GM15510 (cell line): Measurements from ENCODE around the gene SCN4B.

ENCODE experiments used
- POLR2A ChIP-seq: IDR thresholded peaks from 3 replicates; pipeline ENCODE4 v1.6.1; 2011; ENCODE audit warnings: borderline replicate concordance; ENCODE audit not compliant: insufficient read length; ENCODE audit errors: extremely low read depth

SCN4B gene

DNA sequence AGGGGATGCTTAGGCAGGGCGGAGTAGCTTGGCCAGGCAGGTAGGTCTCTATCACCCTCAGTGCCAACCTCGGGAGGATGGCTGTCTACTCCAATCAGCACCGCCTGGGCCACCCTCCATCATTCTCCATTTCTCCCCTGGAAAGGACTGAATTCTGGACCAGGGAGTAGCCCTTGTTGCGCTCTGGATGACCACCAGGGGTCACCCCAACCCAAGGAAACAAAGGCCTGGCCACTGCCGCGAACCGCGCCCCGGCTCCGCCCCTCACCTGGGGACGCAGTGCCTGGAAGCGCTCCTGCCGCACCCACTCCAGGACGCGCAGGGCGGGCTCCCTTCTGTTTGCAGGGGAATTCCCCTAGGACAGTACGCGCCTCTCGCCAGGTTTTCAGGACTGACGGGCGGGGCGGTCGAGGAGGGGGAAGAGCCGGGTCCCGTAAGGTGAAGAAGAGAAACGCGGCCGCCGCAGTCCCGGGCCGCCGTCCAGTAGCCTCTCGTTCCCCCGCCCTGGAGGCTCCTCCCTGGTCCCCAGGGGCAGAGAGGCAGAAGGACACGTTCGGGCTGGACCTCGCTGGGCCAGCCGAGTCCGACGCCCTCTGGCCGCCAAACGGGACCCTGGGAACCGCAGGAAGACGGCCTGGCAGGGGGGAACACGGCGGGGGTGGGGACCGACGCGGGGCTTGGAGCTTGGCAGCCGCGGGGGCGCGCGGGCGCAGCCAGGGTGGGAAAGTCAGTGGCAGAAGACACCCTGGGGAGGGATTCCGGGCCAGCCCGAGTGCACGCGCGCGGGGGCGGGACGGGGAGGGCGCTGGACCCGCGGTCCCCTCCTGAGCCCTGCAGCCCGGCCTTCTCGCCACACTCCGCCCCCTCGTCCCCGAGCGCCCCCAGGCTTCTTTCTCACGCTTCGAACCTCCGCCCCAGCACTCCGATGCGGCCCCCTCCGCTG is 7.1 kb downstream of the SCN4B start:
- no peak for TF ChIP-seq POLR2A

DNA sequence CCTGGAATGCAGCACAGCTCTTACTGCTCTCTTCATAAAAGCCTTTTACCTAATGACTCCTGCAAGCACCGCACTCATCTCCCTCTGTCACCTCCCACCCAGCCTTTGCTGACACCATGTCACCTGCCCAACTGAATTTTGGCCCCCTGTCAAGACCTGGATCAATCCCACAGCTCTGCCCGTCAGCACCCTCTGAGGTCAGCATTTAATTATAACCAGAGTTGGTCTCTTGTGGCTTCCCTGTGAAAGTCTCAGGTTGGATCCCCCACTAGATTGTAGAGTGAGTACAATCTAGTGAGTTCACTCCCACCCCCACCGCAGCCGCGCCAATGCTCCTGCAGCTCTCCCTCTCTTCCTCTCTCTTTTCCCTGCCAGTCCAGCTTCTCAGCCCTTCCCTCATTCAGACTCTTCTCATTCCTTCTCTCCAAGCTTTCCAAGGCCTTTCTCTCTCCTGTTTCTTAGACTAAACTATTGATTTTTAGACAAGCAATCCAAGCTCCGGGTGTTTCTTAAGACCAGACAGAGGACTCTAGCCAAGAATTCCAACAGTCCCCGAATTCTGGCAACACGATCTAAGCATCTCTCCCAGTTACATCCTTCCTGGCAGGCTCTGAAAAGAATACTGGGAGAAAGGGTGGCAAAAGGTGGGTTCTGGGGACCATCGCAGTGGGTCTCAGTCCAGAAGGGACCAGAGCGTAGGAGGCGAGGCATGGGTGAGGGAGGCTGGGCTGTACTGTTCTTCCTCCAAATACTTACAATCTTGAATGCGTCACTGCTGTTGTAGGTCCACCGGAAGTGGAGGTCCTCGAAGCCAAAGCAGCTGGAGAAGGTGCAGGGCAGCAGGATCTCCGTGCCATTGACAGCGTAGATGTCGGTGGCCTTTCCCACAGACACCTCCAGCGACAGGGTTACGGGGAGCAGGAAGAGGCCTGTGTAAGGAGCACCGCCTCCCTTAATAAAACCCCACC is 8.0 kb downstream of the SCN4B start:
- TF ChIP-seq POLR2A = no peak

DNA sequence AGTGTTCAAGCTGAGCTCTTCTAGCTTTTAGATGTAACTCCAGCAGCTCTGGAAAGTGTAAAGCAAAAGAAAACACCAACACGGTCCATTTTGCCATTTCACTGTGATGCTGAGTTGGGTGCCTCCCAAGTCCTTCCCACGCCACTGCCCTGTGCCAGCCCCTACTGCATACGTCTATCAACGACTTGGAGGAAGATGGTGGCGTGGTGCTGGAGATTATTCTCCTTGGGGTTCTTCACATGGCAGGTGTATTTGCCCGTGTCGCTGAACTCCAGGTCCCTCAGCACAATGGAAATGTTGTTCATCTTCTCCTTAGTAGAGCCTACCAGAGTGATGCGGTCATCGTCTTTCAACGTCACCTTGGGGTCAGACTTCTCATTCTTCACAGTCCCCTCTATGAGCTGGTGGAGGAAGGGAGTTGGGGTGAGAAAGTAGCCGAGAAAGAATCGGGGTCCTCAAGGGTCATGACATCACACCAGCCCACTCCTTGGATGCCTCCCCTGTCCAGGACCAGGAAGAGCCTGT is 8.9 kb downstream of the SCN4B start:
- no peak for TF ChIP-seq POLR2A

DNA sequence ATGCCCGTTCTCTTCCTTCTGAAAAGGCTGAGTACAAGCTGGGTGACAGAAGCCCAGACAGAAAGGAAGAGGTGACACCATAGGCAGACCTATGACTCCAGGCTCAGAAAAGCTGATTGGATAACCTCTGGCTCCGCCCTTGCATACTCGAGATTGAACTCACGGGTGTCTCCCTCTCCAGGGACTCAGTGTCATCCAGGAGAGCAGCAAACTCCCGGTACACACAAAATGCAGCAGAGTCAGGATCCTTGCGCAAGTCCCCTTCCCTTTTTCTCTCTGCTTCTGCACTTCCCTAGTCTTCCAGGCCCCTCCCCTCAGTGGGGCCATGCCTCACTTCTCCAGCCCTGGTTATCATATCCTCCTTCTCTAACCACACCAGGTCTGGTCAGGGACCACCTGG is 9.8 kb downstream of the SCN4B start:
- no peak for TF ChIP-seq POLR2A

DNA sequence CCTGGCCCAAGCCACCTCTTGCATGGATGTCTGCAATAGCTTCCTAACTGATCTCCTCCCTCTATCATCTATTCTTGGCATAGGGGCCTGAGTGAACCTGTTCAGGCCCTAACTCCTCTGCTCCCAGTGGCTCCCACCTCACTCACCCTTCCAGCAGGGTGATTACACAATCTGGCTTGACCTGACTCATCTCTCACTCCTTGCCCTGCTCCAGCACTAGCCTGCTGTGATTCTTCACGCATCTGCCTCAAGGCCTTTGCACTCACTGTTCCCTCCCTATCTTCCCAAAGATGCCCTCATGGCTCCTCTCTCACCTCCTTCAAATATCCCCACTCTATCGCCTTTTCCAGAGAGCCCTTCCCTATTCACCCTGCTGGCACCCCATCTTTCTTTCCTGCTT is 10.5 kb downstream of the SCN4B start:
- no peak for TF ChIP-seq POLR2A

DNA sequence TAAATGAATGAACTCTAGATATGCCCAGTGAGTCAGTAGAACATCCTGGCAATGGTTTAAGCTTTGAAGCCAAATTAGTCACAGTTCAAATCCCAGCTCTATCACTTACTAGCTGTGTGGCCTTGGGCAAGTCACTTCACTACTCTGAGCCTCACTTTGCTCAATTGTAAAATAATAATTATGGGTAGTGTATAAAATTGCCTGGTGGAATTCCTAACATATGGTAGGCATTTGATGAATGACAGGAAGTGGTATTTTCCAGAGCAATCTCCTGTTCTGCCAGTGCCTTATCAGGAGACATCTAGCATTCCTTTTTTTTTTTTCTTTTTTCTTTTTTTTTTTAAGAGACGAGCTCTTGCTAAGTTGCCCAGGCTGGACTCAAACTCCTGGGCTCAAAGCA is 13.0 kb downstream of the SCN4B start:
- TF ChIP-seq POLR2A = no peak

DNA sequence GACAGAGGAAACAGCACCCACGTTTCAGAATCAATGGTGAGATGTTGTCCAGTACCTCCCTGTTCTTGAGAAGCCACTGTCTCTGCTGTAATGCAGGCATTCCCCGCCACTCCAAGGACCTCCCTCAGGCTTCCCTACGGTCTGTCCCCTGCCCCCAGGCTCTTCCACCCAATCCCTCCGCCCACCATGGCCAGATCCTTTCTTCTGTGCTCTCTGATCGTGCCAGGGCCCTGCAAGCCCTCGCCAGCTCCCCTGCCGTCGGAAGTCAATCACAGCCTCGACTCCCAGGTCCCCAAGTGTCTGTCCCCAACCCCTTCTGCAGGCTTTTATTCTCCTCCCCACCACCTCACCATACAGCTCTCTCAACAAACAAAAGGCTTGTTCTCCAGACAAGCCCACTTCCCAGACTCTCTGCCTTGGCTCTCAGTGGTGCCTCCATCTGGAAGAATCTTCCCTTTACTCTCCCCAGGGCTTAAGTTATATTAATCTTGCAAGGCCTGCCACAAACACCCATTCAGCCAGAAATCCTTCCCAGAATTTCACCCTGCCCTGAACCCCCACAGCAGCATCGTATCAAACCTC is 13.7 kb downstream of the SCN4B start:
- TF ChIP-seq POLR2A = no peak

DNA sequence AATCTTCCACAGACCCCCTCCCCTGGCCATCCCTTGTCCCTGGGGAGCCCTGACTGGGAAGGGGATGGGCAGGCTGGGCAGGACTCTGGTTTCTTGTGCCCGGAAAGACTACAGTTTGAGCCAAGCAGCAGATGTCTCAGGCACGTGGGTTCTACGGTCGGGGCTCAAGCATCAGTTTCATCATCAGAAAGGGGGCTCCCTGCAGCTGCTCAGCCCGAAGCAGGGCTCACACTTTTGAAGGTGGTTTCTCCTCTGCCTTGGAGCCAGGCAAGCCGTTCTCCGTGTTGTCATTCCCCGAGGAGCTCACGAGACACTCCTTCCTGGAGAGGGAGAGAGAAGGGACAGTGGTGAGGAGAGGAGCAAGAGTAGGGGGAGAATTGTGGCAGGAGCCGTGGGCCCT is 15.8 kb downstream of the SCN4B start:
- TF ChIP-seq POLR2A = no peak

DNA sequence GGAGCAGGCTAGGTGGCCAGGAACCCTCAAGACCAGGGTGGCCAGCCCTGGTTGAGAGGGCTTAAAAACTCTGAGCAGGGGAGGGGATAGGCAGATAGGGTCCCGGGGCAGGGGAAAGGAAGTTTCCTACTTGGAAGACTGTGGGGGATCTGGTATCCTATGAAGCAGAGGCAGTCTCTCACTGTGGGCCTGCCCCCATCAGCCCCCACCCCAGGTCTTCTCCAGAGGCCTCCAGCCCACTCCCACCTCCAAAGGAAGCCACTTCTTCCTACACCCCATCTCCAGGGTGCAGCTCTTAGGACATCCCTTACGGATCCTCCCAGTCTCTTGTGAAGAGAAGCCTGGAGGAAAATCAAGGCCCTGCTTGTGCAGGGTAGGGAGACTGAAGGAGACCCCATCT is 16.3 kb downstream of the SCN4B start:
- TF ChIP-seq POLR2A = no peak

DNA sequence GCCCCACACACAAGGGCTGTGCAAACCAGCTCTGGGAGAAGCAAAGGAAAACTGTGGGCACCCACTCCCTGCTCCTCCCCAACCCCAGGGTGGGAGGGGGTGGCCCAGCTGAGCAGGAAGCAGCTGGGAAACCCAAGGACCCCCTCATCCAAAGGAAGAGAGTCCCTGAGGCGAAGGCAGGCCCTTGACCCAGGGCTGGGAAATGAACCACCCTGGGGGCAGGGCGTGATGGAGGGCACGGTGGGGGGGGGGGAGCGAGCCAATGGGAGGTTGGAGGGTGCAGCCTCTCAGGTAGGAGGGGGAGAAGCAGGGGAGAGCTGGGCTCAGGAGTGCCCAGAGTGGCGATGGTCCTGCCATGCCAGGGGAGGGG is 16.8 kb downstream of the SCN4B start:
- no peak for TF ChIP-seq POLR2A

DNA sequence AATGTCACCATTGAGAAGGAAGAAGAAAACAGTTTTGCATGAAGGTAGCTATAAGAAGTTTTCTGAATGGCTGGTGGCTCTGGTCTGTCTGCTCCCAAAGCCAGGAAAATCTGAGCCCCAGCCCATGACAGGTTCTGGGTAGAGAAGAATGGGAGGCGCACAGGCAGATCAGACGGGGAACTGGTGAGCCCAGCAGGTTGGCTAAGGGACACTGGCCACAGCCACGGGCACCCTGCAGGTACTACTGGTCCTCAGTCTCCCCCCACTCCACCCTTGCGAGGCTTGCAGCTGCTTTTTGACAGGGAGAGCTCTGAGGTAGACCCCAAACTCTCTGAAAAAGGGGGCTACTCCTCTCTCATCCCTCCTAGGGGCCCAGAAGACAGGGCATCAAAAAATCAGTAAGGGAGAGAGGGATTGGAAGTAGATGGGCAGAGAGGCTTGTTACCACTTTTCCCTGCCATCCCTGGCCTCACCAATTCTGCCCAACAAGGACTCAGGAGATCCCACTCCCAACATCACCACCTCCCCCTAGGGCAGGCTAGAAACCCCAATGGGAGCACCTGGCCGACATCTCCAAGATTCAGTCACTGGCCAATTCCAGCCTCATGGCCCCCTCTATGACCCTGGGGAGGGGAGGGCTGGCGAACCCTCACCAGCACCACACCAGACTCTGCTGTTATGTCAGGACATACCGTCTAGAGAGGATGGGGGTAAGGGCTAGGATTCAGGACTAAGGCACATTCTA is 17.4 kb downstream of the SCN4B start:
- TF ChIP-seq POLR2A = no peak

DNA sequence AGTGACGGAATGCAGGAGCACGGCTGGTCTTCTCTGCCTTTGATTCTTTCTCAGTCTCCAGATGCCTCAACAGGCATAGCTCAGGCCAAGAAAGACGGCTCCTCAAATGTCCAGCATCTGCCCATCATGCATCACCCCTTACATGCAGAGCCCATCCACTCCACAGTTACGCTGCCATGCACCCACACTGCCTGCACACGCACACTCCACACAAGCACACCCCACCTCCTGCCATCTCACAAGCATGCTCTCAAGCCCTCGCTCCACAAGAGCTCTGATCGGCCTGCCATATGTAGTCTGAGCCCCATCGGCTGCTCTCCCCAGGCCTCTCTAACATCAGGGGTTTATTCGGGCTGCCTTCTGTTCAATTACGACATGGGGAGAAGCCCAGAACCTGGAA is 18.8 kb downstream of the SCN4B start:
- no peak for TF ChIP-seq POLR2A

DNA sequence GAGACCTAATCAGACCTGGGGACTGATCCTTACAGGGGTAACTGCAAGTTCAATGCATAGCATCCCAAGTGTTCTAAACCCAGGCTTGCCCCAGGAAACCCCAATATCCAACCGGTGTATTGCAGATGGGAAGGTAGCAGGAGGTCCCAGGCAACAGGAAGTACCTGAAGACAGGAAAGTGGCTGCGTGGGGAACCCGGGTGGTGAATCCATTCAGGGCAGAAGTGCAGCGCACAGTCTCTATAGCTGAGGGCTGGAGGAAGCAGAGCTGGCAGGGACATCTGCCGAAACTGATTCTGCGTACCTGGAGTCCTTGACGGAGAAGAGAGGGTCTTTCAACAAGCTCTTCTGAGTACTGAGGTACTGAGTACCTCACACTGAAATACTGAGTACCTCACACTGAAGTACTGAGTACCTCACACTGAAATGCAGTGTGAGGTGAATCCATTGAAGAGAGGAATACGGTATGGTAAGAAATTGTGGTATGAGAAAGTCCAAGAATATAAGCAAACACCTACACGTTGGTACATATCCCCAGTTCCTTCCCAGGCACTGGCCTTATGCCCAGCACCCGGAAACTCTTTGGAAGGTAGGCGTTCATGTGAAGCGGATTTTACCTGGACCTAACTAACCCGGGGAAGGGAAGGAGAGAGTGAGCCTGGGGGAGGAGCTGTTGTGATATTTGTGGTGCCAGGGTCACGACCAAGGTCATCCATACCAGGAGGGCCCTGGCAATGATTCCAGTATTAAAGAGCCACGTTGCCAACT is 20.1 kb downstream of the SCN4B start:
- TF ChIP-seq POLR2A = no peak
